Stimulated activated CD4-positive, alpha-beta T cell treated with anti-CD3 and anti-CD28 coated beads, Interleukin-4, amount 100 ng/mL, for 1 hour (primary cell): Measurements from ENCODE around the gene PLLP.

Source experiments
- DNase-seq: peaks from one replicate; pipeline ENCODE4 v3.0.0-alpha.2; 2020

The PLLP gene

GRCh38 chr16:57252148-57252721 is 32.2 kb downstream of the PLLP start:
- DNase-seq = no peak

DNA sequence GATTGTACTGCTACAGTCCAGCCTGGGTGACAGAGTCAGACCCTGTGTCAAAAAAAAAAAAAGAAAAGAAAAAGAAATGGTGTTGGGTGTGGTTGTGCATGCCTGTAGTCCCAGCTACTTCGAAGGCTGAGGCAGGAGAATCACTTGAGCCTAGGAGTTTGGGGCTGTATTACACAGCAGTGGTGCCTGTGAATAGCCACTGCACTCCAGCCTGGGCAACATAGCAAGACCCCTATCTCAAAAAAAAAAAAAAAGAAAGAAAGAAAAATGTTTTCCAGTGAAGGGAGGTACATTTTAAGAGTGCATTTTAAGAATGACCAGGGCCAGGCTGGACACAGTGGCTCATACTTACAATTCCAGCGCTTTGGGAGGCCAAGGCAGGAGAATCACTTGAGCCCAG is 33.1 kb downstream of the PLLP start:
- DNase-seq = no peak

DNA sequence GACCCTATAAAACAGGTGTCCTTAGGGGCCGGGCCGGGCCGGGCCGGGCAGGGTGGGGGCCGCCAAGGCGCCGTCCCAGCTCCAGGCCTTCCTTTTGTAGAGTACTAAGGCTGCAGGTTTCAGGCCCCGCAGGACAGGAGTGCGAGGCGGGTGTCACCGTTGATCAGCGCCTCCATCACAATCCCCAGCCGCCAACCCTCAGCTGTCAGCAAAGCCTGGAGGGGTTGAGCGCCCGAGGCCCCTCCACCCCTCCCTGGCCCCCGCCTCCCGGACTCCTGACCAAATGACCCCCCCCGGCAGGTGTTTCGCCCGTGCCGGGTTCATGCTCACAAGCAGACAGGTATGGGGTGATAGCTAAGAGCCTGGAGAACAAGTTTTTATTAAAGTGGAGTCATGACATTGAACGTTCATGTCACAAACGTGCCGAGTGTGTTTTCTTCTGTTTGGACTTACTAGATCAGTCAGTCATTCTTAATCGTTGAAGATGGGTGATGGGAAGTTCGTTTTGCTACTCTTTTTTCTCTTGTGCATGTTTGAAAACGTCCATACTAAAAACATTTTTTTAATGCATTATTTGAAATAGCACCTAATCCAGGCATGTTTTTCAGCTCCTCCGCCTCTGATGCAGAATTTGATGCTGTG is 38.9 kb downstream of the PLLP start:
- no peak for DNase-seq

DNA sequence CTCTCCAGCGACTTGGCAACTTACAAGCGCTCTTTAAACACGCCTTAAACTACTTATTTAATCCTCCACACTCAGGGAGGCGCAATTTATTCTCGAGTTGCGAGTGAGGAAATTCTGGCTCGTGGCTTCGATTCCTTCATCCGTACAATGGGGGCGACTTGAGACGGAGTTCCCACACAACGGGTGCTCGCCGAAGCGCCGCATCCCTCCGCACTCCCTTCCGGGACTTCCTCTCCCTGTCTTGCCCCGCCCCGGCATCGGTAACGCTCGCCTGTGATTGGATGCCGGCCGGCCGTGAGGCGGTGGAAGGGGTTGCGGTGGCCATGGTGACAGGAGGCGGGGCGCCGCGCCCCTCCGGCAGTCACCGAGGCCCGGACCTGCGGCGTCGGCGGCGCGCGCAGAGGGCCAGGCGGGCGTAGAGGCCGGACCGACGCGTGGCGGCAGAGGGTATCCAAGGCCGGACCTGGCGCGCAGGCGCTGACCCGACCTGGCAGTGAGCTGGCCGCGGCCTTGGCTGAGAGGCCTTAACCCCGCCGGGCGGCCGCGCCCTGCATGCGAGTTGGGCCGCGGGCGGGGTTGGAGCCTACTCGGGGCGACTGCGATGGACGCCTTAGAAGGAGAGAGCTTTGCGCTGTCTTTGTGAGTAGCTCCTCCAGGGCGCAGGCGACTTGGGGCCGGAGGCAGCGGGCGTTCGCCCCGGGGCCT is 39.6 kb downstream of the PLLP start, which contains the start of gene ARL2BP:
Gene ARL2BP, plus strand, starts transcription at position 493 of the 705 bp plus-strand sequence. Its CDS starts 109 bp downstream, at position 602.
- DNase-seq = peak; percentile 98

- no peak for DNase-seq
Measured at GRCh38 chr16:57244463-57244766, 40.1 kb downstream of the PLLP start.

DNA sequence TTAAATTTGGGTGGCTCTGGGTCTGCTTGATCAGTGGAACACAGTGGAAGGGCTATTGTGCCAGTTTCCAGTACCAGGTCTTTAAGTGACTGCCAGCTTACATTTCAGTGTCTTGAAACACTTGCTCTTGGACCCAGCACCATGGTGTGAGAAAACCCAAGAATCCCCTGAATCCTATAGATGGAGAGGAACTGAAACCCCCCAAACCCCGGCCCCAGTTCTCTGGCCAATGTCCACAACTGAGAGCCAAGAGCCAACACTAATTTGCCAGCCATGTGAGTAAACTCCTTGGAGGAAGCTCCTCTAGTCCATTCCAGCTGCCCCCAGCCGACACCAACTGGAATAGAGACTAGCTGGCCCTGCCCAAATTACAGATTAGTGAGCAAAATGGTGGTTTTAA is 41.8 kb downstream of the PLLP start:
- DNase-seq = no peak

DNA sequence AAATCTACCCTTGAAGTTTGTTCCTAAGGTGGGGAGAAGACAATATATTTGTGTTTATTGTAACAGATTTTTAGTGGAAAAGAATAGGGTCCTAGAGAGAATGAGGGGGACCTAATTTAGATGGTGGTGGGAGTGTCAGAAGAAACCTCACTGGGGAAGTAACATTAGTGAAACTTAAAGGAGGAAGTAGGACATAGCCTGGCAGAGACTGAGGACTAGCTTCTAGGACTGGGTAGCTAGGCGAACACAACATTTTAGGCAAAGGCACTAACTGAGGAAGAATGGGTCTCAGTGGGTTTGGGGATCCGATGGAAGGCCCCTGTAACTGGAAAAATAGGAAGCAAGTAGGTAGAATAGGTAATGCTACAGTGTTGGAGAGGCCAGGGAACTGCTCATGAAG is 43.6 kb downstream of the PLLP start:
- DNase-seq = no peak

GRCh38 chr16:57239107-57239506 is 45.4 kb downstream of the PLLP start:
- no peak for DNase-seq

GRCh38 chr16:57238682-57239081 is 45.8 kb downstream of the PLLP start:
- DNase-seq = no peak

DNA sequence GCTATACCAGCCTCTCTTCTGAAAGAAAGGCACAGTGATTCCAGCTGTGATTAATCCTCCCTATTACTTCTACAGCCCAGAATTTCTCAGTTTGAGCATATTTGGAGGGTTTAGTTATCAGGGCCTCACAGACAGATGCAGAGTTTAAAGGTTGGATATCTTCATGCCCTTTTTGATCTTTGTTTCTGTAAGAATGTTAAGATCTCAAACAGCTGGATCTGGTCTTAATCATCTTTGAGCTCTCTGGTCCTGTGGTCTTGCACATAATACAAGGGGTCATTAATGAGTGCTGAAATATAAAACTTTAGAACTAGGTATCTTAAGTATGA is 48.5 kb downstream of the PLLP start:
- DNase-seq = no peak

DNA sequence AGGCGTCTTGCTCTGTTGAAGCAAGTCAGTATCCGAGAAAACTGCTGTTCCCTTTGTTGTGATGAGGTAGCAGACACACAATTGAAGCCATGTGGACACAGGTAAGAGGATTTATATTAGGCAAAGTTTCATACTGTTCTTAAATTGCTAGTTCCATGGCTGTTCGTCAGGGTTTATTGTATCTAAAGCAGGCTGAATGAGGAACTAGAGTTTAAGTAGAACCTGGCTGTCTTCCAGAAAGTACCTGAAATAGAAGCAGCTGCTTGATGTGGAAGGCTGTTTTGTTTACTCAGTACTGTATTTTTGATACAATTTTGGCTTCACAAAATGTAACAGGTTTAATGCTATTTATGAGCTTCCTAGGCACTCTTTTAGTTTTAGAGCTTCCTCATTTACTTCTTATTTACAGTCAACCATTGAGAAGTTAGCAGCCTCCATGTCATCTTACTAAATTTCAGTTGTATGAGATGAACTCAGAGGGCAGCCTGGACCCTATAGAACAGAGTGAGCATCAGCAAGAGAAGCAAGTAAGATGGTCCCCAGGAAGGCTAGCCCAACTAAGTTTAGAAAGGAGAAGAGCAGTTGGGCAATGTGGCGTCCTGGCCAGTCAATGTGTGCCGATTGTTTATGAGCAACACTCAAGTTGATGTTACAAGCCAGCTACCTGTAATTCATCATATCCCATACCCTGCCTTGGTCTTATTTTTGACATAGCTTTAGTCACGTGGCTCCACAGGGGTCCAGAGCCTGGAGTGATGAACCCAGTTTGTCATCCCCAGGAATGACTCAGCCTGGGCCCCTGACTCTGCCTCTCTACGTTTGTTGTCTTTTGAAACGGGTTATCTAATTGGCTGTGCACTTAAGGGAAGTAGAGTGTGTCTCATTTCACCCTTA is 49.1 kb downstream of the PLLP start:
- DNase-seq = no peak

- DNase-seq = no peak
Measured at GRCh38 chr16:57234707-57235092, 49.8 kb downstream of the PLLP start.

- DNase-seq = no peak
Measured at GRCh38 chr16:57233944-57234706, 50.3 kb downstream of the PLLP start.

- no peak for DNase-seq
Measured at GRCh38 chr16:57231821-57232350, 52.6 kb downstream of the PLLP start.

DNA sequence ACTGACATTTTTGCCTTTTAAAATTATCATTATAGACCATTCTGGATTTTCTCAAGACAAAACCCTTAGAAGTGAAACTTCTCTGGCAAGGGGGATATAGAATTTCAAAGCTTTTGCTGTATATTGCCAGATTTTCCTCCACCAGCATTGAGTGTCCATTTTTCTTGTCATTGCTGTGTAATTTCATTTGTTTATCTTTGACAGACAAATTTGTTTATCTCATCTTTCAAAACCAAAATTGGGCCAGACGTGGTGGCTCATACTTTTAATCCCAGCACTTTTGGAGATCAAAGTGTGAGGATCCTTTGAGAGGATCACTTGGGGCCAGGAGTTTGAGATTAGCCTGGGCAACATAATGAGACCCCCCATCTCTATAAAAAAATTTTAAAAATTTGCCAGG is 55.4 kb downstream of the PLLP start:
- DNase-seq = no peak

- no peak for DNase-seq
Measured at GRCh38 chr16:57226701-57227621, 57.5 kb downstream of the PLLP start.

GRCh38 chr16:57225978-57226377 is 58.5 kb downstream of the PLLP start:
- DNase-seq = no peak

DNA sequence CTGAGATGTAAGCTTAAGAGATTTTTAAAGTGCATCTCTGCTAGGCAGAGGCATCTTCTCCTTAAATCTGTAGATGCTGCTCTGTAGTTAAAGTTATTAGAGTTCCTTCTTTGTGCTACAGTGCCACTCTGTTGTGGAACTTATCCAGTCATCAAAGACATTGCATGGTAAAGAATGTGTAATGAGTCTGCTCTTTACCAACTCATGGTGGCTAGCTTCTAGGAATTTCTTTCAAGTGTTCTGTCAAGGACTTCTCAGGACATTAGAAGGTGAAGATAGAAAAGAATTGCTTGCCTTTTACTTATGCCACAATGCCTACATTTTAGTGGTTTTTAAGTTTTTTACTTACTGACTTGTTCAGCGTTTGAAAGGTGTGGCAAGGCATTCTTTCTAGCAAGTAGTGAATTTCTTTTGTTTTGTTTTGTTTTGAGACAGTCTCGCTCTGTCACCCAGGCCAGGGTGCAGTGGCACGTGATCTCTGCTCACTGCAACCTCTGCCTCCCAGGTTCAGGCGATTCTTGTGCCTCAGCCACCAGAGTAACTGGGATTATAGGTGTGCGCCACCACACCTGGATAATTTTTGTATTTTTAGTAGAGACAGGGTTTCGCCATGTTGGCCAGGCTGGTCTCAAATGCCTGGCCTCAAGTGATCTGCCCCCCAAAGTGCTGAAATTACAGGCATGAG is 59.7 kb downstream of the PLLP start:
- DNase-seq = no peak

DNA sequence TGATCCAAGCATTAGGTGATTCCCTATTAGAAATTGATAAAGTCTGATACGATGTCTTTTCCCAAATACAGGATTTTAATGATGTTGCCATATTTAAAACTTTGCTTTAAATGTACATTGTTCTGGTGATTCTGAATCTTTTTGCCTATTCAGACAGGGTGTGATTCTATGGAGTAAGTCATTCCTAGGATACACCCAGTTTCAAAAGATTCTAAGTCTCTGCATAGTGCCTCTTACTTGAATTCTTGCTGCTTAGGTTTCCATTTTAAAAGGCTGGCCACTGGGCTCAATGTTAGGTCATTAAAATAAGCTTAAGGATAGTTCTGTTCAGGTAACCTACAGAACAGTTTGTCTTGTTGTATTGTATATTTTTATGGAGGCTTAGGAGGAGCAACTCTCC is 61.4 kb downstream of the PLLP start:
- no peak for DNase-seq

- DNase-seq = no peak
Measured at GRCh38 chr16:57216968-57217367, 67.5 kb downstream of the PLLP start.

DNA sequence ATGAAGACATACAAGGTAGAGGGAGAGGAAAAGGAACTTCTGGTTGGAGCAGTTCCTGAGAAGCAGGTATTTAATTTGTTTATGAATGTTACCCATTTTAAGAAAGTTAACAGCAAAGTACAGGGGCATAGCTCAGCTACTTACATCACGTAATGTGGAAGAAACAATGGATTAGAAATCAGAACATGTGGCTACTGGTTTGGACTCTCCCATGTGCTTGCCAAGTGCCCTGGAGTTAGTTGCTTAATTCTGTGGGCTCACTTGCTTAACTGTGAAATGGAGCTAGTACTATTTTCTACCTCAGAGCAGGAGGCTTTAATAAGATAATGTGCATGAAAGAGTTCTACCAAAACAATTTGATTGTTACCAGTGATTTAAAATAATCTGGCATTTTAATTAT is 71.0 kb downstream of the PLLP start:
- DNase-seq = no peak
